HepG2 (cell line): Measurements from ENCODE around the gene MCRIP2.

Source experiments
- DPF2 ChIP-seq: sonication (generic); formaldehyde crosslinking; IDR thresholded peaks from 2 replicates; pipeline ENCODE4 v1.4.0; 2020; ENCODE audit warnings: mild to moderate bottlenecking, low read depth, missing genetic modification reagents, borderline replicate concordance
- FOXA3 ChIP-seq: IDR thresholded peaks from 2 replicates; pipeline ENCODE4 v1.6.1; 2016; ENCODE audit warnings: missing genetic modification reagents, missing compliant biosample characterization
- HNRNPL ChIP-seq: fragments of 200-400 bp; formaldehyde crosslinking; IDR thresholded peaks from 2 replicates; pipeline ENCODE4 v1.6.1; 2017; ENCODE audit warnings: mild to moderate bottlenecking, low read depth, low read length
- NFIC ChIP-seq: IDR thresholded peaks from 2 replicates; pipeline ENCODE4 v1.6.1; 2012; ENCODE audit warnings: mild to moderate bottlenecking, low read length, inconsistent platforms
- ZBTB43 ChIP-seq: sonication (generic); formaldehyde crosslinking; conservative IDR thresholded peaks from 2 replicates; pipeline ENCODE4 v1.4.0; 2020; ENCODE audit warnings: missing genetic modification reagents
- ZSCAN30 ChIP-seq: sonication (generic); formaldehyde crosslinking; IDR thresholded peaks from 2 replicates; pipeline ENCODE4 v1.5.0; 2020; ENCODE audit warnings: mild to moderate bottlenecking, missing genetic modification reagents

GRCh38 chr16:666572-666971 is 24.9 kb downstream of the MCRIP2 start:
- TF ChIP-seq ZSCAN30 (CRISPR knock-in tag) (no peak), DPF2 (CRISPR knock-in tag) (no peak), NFIC (no peak), HNRNPL (no peak), ZBTB43 (no peak), FOXA3 (CRISPR knock-in tag) (no peak)
